ENCODE measurements around the gene C1QTNF9. TPM values are rescaled to one million over a fixed set of nuclear protein-coding genes. Genes with fewer than 3 reads are reported as not detected.

The C1QTNF9 gene
- total and polyA plus RNA-seq, 2 donors (not counting 3 experiments of a cell fraction or from before 2014, with no cell fraction given), result not detected

GRCh38 chr13:24341439-24341838 is 32.1 kb downstream of the C1QTNF9 start:
- FAIRE-seq, result no peak
- no peaks in the 10 kb centered on the region for H3K27me3 ChIP-seq (ENCODE audit: control insufficient read depth in 2 of 2, insufficient read depth in 2 of 2, low read length in 2 of 2)
- H4K20me1 ChIP-seq (replicated peaks; ENCODE audit: control insufficient read depth, extremely low read depth, insufficient read depth, low read length), result no peaks in the 10 kb centered on the region
- no peaks in the 10 kb centered on the region for H3K9me3 ChIP-seq (replicated peaks; ENCODE audit: control insufficient read depth, insufficient read depth, low read length)
- dilution Hi-C loops (cut with MboI; ENCODE audit: extremely low pct_ligation_motif_present, low sequenced_read_pairs), result no loop called here
- H3K9ac ChIP-seq (replicated peaks; ENCODE audit: extremely low read depth, insufficient read depth, low read length), result no peak overlapping the region
- TF ChIP-seq JUN (IDR thresholded peaks at IDR 0.05; ENCODE audit: borderline replicate concordance, insufficient read depth, insufficient read length, low read depth) (no peak), FOS (IDR thresholded peaks at IDR 0.05; ENCODE audit: borderline replicate concordance, insufficient read depth, low read length) (peak; percentile 27)
- BruUV-seq (replicated peaks), result no TSS peak
- H3K79me2 ChIP-seq (ENCODE audit: control insufficient read depth, insufficient read depth, low read length), result no peaks in the 10 kb centered on the region
- H3K36me3 ChIP-seq (ENCODE audit: control insufficient read depth in 2 of 2, extremely low read depth in 1 of 2, insufficient read depth in 2 of 2, low read length in 2 of 2), result no peaks in the 10 kb centered on the region
- no peaks in the 10 kb centered on the region for H3K4me1 ChIP-seq (ENCODE audit: control insufficient read depth, extremely low read depth, insufficient read depth, low read length)
- CTCF ChIA-PET, result no interaction called here
- H3K9me1 ChIP-seq (replicated peaks; ENCODE audit: control insufficient read depth, extremely low read depth, insufficient read depth, low read length), result no peaks in the 10 kb centered on the region
- intact Hi-C loops (cut with micrococcal nuclease), result no loop called here
- H2AFZ ChIP-seq (ENCODE audit: low read depth, low read length), result no peak overlapping the region
- POLR2A ChIA-PET, result no interaction called here
- H3K4me3 ChIP-seq (replicated peaks in 1 of 3; ENCODE audit: insufficient read depth in 1 of 3, low read depth in 1 of 3, low read length in 3 of 3), result no peak overlapping the region
- DNase-seq (ENCODE audit: low read depth, low spot score), result no peak
- H3K4me2 ChIP-seq (ENCODE audit: insufficient read depth, low read length), result no peak overlapping the region
- no peak overlapping the region for H3K27ac ChIP-seq (ENCODE audit: insufficient read depth, low read depth, low read length)

GRCh38 chr13:24348385-24348784 is 39.0 kb downstream of the C1QTNF9 start:
- H3K4me1 ChIP-seq (ENCODE audit: control insufficient read depth, extremely low read depth, insufficient read depth, low read length), result no peaks in the 10 kb centered on the region
- no peaks in the 10 kb centered on the region for H3K9me3 ChIP-seq (replicated peaks; ENCODE audit: control insufficient read depth, insufficient read depth, low read length)
- H3K4me2 ChIP-seq (ENCODE audit: insufficient read depth, low read length), result no peak overlapping the region
- BruUV-seq (replicated peaks), result no TSS peak
- ChIA-PET POLR2A (no interaction called here), CTCF (no interaction called here)
- H3K9me1 ChIP-seq (replicated peaks; ENCODE audit: control insufficient read depth, extremely low read depth, insufficient read depth, low read length), result no peaks in the 10 kb centered on the region
- no peak for TF ChIP-seq POLR2AphosphoS5 (IDR thresholded peaks at IDR 0.05; ENCODE audit: insufficient read depth, low read depth, low read length)
- TF ChIP-seq JUN (IDR thresholded peaks at IDR 0.05; ENCODE audit: borderline replicate concordance, insufficient read depth, insufficient read length, low read depth), result no peak
- TF ChIP-seq EZH2 (IDR thresholded peaks at IDR 0.05; ENCODE audit: borderline replicate concordance, low read depth, low read length, severe bottlenecking), result no peak
- no peak for TF ChIP-seq MYC (IDR thresholded peaks at IDR 0.05; ENCODE audit: low read depth, low read length)
- no peak for TF ChIP-seq MAX (IDR thresholded peaks at IDR 0.05; ENCODE audit: insufficient read depth, insufficient read length)
- no peak for TF ChIP-seq FOS (IDR thresholded peaks at IDR 0.05; ENCODE audit: borderline replicate concordance, insufficient read depth, low read length)
- H3K4me3 ChIP-seq (replicated peaks in 1 of 3; ENCODE audit: insufficient read depth in 1 of 3, low read depth in 1 of 3, low read length in 3 of 3), result no peak overlapping the region
- no peak for FAIRE-seq
- intact Hi-C loops (cut with micrococcal nuclease) (no loop called here), dilution Hi-C loops (cut with MboI; ENCODE audit: extremely low pct_ligation_motif_present, low sequenced_read_pairs) (no loop called here)
- H2AFZ ChIP-seq (ENCODE audit: low read depth, low read length), result no peak overlapping the region
- no peak overlapping the region for H3K9ac ChIP-seq (replicated peaks; ENCODE audit: extremely low read depth, insufficient read depth, low read length)
- no peaks in the 10 kb centered on the region for H3K79me2 ChIP-seq (ENCODE audit: control insufficient read depth, insufficient read depth, low read length)
- no peaks in the 10 kb centered on the region for H3K36me3 ChIP-seq (ENCODE audit: control insufficient read depth in 2 of 2, extremely low read depth in 1 of 2, insufficient read depth in 2 of 2, low read length in 2 of 2)
- no peaks in the 10 kb centered on the region for H4K20me1 ChIP-seq (replicated peaks; ENCODE audit: control insufficient read depth, extremely low read depth, insufficient read depth, low read length)
- H3K27ac ChIP-seq (ENCODE audit: insufficient read depth, low read depth, low read length), result no peak overlapping the region
- no peaks in the 10 kb centered on the region for H3K27me3 ChIP-seq (ENCODE audit: control insufficient read depth in 2 of 2, insufficient read depth in 2 of 2, low read length in 2 of 2)
- no peak for DNase-seq (ENCODE audit: low read depth, low spot score)
